Panc1 (cell line): ENCODE data around the gene POLR1E.

ENCODE experiments used
- POLR2AphosphoS5 ChIP-seq: IDR thresholded peaks from 2 replicates; pipeline ENCODE4 v1.6.1; 2012; ENCODE audit warnings: mild to moderate bottlenecking, low read depth, low read length, moderate library complexity
- REST ChIP-seq, 2 experiments: IDR thresholded peaks; 2 replicates each; pipeline ENCODE4 v1.6.1; 2011 to 2012; ENCODE audit warnings: low read depth in 2 of 2, control low read depth in 1 of 2, low read length in 1 of 2, mild to moderate bottlenecking in 1 of 2, moderate library complexity in 1 of 2; ENCODE audit not compliant: insufficient read depth in 1 of 2
- SIN3A ChIP-seq: IDR thresholded peaks from 2 replicates; pipeline ENCODE4 v1.6.1; 2012; ENCODE audit warnings: low read depth, mild to moderate bottlenecking, low read length, moderate library complexity, borderline replicate concordance; ENCODE audit not compliant: insufficient read depth
- TCF7L2 ChIP-seq: IDR thresholded peaks from 2 replicates; pipeline ENCODE4 v1.6.1; 2011; ENCODE audit warnings: mild to moderate bottlenecking, low read depth, low read length, inconsistent platforms
- TF ChIP-seq, protein P1 (sequence below): fragments of 450-650 bp; IDR thresholded peaks from 2 replicates; pipeline ENCODE4 v1.5.1; 2017; ENCODE audit warnings: mild to moderate bottlenecking

DNA sequence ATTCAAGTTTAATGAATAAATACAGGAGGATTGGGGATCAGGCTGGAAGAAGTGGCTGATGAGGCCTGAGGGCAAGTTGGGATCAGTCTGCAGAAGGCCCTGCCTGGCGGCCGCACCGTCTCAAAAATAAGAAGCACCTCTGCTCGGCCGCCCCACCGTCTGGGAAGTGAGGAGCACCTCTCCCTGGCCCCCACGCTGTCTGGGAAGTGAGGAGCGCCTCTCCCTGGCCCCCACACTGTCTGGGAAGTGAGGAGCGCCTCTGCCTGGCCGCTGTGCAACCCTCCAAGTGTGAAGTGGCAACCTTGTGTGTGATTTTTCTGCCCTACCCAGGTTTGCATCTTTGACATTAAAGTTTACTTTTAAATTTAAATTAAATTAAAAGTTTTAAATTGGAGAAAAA is 35.4 kb downstream of the POLR1E start:
- TF ChIP-seq, protein P1, sequence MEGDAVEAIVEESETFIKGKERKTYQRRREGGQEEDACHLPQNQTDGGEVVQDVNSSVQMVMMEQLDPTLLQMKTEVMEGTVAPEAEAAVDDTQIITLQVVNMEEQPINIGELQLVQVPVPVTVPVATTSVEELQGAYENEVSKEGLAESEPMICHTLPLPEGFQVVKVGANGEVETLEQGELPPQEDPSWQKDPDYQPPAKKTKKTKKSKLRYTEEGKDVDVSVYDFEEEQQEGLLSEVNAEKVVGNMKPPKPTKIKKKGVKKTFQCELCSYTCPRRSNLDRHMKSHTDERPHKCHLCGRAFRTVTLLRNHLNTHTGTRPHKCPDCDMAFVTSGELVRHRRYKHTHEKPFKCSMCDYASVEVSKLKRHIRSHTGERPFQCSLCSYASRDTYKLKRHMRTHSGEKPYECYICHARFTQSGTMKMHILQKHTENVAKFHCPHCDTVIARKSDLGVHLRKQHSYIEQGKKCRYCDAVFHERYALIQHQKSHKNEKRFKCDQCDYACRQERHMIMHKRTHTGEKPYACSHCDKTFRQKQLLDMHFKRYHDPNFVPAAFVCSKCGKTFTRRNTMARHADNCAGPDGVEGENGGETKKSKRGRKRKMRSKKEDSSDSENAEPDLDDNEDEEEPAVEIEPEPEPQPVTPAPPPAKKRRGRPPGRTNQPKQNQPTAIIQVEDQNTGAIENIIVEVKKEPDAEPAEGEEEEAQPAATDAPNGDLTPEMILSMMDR, result no peak
- TF ChIP-seq POLR2AphosphoS5 (no peak), SIN3A (no peak), REST (IDR thresholded peaks at IDR 0.05; ENCODE audit: insufficient read depth in 1 of 2, low read depth in 2 of 2, low read length in 1 of 2) (no peak), TCF7L2 (no peak)
